SJCRH30 (cell line): Measurements from ENCODE around the gene GPC6. TPM values are rescaled to one million over a fixed set of nuclear protein-coding genes. Genes with fewer than 3 reads are reported as not detected.

Experiments used
- DNase-seq, 2 experiments: peaks; one replicate each; pipeline ENCODE4 v3.0.0-alpha.2; 2015 to 2020
- H3K27ac ChIP-seq: fragments of 250-450 bp; sonication (Bioruptor Pico); 2 replicates; pipeline ENCODE4 v1.5.1; 2020; ENCODE audit warnings: mild to moderate bottlenecking, moderate library complexity
- H3K27me3 ChIP-seq: fragments of 250-450 bp; sonication (Bioruptor Pico); 2 replicates; pipeline ENCODE4 v1.5.1; 2020; ENCODE audit warnings: mild to moderate bottlenecking, moderate library complexity
- H3K36me3 ChIP-seq: fragments of 250-450 bp; sonication (Bioruptor Pico); 2 replicates; pipeline ENCODE4 v1.5.1; 2020; ENCODE audit warnings: mild to moderate bottlenecking, moderate library complexity
- H3K4me1 ChIP-seq: fragments of 250-450 bp; sonication (Bioruptor Pico); 2 replicates; pipeline ENCODE4 v1.5.1; 2020; ENCODE audit warnings: mild to moderate bottlenecking, moderate library complexity
- H3K4me3 ChIP-seq: fragments of 250-450 bp; sonication (Bioruptor Pico); 2 replicates; pipeline ENCODE4 v1.5.1; 2020; ENCODE audit warnings: mild to moderate bottlenecking, moderate library complexity
- H3K9me3 ChIP-seq: fragments of 250-450 bp; sonication (Bioruptor Pico); replicated peaks from 2 replicates; pipeline ENCODE4 v1.5.1; 2020; ENCODE audit warnings: mild to moderate bottlenecking, moderate library complexity
- total RNA-seq: library from RNA; depleted of rRNA; stranded (reverse); fragments of >200 nt; shearing (Covaris generic); gene quantifications from 2 replicates; pipeline ENCODE4 v1.2.3, GENCODE V29; 2014

The GPC6 gene
- total RNA-seq, 1 experiment from 2014 or later: 21.1 TPM

DNA sequence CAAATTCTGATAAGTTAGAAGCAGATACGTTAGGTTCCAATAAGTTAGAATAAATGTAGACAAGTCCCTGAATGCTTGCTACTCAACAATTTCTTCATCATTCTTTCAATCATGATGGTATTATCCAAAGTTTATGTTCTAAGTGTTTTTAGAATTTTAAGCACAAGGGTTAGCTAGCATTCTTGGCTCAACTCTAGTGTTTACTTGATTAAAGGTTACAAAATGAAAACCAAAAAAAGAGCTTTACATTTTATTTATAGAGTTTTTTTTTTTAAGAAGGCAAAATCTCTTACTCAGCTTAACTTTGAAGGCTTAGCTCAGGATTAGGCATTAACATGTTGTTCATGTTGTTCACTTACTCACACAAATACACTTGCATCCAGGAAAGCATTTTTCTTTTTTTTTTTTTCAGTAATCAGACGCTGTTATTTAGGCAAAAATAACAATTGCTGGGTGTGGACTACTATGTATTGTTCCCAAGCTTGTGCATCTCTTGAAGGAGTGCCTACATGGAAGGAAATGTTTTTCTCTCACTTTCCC, 832.3 kb downstream of the GPC6 start:
- Histone ChIP-seq H3K4me1 (no peaks in the 10 kb centered on the region), H3K27ac (no peak overlapping the region)
- no peak for DNase-seq

DNA sequence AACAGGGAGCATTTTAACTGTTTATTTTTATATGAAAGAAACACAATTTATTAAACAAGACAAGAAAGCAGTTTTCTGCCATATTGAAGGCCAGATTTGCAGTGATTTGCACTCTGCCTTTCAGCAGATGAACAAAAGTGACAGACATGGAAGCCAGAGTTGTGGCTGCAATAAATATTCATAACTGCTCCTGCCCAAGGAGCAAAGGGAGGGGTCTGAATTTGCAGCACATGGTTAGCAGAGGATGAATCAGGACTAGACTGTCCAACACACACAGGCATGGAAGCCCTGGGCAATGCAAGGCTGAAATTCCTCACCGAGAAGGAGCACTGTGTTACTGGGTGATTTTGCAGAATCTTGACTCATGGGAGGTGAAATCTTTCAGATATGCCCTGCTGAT, 834.7 kb downstream of the GPC6 start:
- Histone ChIP-seq H3K27me3 (no peaks in the 10 kb centered on the region), H3K27ac (no peak overlapping the region), H3K4me1 (no peaks in the 10 kb centered on the region; the same call in 1 of the 2 replicates), H3K4me3 (no peak overlapping the region), H3K36me3 (no peaks in the 10 kb centered on the region), H3K9me3 (no peaks in the 10 kb centered on the region)
- no peak for DNase-seq

More for the DNA sequence above, 832.3 kb downstream of the GPC6 start:
- H3K9me3 ChIP-seq: no peaks in the 10 kb centered on the region
- H3K36me3 ChIP-seq: no peaks in the 10 kb centered on the region
- H3K4me3 ChIP-seq: no peak overlapping the region
- no peaks in the 10 kb centered on the region for H3K27me3 ChIP-seq

DNA sequence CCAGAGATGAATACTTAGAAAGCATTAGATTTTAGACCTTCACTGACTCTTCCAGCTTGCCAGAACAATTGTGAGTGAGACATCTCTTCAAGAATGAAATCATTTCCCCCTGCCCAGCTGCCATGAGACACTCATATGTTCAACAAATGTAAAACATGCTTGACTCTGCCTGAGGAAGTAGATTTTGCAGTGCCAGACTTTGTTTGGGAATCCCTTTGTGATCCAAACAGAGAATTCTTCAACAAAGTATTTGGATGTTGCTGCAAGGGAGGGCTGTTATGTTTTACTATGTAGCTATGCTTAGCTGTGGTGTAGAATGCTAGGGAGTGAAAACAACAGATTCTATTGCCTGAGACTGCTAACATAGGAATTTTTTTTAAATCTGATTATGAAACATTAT, 836.5 kb downstream of the GPC6 start:
- Histone ChIP-seq H3K36me3 (no peaks in the 10 kb centered on the region), H3K9me3 (no peaks in the 10 kb centered on the region), H3K4me1 (no peaks in the 10 kb centered on the region; the same call in 1 of the 2 replicates), H3K27ac (no peak overlapping the region), H3K4me3 (no peak overlapping the region), H3K27me3 (no peaks in the 10 kb centered on the region)
- no peak for DNase-seq

DNA sequence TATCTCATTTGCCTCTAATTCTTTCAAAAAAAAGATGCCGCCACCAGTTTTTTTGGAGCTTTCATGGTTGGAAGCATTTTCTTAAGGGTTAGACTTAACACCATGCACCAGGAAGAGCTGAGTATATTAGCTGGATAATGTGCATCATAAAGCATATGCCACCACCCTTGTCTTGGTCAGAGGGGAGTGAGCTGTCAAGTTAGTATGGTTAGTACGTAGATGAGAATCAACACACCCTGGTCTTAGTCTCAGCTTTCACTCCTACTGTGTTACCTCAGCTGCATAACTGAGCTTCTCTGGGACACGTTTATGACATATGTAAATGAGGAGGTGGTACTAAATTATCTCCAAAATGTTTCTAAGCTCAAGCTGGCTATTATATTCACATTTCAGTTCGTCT, 837.2 kb downstream of the GPC6 start:
- Histone ChIP-seq H3K9me3 (no peaks in the 10 kb centered on the region), H3K4me1 (no peaks in the 10 kb centered on the region; the same call in 1 of the 2 replicates), H3K4me3 (no peak overlapping the region), H3K27ac (no peak overlapping the region), H3K36me3 (no peaks in the 10 kb centered on the region), H3K27me3 (no peaks in the 10 kb centered on the region)
- DNase-seq: no peak

DNA sequence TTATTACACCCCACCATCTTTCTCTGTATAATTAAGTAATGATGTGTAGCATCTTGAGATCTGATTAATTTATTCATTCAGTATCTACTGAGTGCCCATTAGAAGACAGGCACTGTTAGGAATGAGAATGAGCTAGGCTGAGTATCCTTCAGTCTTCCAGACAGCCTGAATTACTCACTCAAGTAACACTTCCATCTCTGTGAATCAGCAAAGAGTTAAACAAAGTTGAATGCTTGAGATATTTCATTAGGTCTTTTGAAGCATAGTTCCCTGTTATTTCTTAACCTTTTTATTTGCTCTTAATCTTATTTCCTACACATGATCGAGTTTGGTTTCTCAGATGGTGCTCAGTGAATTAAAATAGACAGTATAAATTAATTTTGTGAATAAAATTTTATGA, 839.1 kb downstream of the GPC6 start:
- Histone ChIP-seq H3K4me1 (no peaks in the 10 kb centered on the region; the same call in 1 of the 2 replicates), H3K9me3 (no peaks in the 10 kb centered on the region), H3K36me3 (no peaks in the 10 kb centered on the region), H3K4me3 (no peak overlapping the region), H3K27ac (no peak overlapping the region), H3K27me3 (no peaks in the 10 kb centered on the region)
- DNase-seq: no peak

DNA sequence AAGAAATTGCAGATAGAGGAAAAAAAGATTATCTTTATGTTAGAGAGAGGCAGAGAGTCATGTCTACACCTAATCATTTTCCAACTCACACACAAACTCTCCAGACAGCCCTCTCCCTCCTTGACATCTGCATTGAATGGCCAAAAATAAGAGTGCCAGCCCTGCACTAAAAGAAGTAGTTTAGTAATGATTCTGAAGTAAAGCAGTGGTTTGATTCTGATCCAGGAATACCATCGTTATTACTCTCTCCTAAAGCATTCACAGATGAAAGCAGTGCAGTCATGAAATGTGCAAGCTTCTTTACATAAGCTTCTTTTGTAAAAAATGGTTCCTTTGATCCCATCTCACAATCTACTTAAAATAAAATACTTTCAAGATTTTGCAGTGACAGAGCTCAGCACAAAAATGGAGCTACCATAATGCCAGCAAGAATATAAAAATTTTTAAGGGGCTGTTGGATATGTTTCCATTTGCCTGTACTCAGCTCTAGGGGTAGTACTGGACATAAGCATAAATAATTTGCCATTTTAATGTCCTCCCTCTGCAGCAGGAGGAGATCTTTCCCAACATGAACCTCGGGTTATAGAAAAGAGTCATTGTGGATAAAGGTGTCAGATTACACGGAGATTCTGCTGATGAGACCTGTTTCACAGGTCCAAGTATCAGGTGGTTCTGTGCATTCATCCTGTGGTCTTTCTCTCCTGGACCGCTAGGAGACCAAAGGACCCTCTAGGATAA, 846.6 kb downstream of the GPC6 start:
- Histone ChIP-seq H3K27ac (no peak overlapping the region), H3K9me3 (0 out of 2 replicates have a peak, but pooled peaks cover 9% of the 10 kb centered on the region), H3K36me3 (no peaks in the 10 kb centered on the region; the same call in 1 of the 2 replicates), H3K27me3 (no peaks in the 10 kb centered on the region), H3K4me3 (no peak overlapping the region), H3K4me1 (no peaks in the 10 kb centered on the region)
- DNase-seq: no peak

DNA sequence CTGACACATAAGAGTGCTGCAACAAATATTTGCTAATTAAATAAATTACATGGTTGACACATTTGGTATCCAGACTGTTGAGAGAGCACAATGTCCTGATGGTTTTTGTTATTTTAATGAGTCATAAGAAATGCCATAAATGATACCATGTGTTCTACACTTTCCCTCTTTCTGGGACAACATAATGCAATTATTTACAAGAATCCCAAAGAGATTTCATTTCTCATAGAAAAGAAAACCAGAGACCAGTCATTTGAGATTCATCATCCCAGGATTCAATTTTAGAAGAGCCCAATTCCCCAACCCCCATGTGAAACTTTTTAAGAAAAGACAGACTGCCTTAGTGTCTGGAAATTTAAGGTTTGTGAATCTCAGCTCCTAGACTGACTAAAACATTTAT, 853.3 kb downstream of the GPC6 start:
- no peak for DNase-seq
- Histone ChIP-seq H3K27me3 (no peaks in the 10 kb centered on the region), H3K9me3 (0 out of 2 replicates have a peak, but pooled peaks cover 9% of the 10 kb centered on the region), H3K4me3 (no peak overlapping the region), H3K36me3 (no peaks in the 10 kb centered on the region), H3K27ac (no peak overlapping the region), H3K4me1 (peaks cover 9% of the 10 kb centered on the region; the same call in 1 of the 2 replicates)

DNA sequence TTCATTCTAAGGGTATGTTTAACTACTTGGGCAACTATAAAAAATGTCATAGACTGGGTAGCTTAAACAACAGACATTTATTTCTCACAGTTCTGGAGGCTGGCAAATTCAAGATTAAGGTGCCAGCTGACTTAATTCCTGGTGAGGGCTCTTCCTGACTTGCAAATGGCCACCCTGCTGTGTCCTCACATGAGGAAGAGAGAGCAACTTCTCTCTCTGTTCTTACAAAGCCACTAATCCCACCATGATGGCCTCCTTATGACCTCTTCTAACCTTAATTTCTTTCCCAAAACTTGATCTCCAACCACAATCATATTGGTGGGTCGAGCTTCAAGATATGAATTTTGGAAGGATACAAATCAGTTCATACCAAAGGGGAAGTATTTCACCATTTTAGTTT, 853.9 kb downstream of the GPC6 start:
- H3K27me3 ChIP-seq: no peaks in the 10 kb centered on the region
- H3K9me3 ChIP-seq: 0 out of 2 replicates have a peak, but pooled peaks cover 9% of the 10 kb centered on the region
- DNase-seq: no peak
- peaks cover 9% of the 10 kb centered on the region; the same call in 1 of the 2 replicates for H3K4me1 ChIP-seq
- H3K27ac ChIP-seq: no peak overlapping the region
- no peaks in the 10 kb centered on the region for H3K36me3 ChIP-seq
- H3K4me3 ChIP-seq: no peak overlapping the region

DNA sequence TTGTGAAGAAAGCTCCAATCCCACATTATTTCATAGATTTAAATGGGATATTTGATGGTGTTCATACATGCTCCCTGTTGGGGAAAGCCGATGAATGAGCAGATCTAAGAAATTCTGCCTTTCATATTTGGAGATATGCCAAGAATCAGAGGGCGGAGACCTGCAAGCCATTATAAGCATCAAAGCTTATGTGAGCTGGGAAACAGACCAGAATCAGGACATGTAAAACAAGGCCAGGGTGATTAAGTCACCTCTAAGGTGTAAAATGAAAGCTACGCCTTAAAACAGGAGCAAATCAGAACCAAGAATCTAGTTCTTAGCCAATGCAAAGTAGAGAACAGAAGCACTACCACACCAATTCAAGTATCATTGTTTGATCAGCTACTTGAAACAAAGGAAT, 860.5 kb downstream of the GPC6 start:
- no peaks in the 10 kb centered on the region for H3K9me3 ChIP-seq
- H3K4me3 ChIP-seq: no peak overlapping the region
- H3K4me1 ChIP-seq: 0 out of 2 replicates have a peak, but pooled peaks cover 3% of the 10 kb centered on the region
- H3K27me3 ChIP-seq: no peaks in the 10 kb centered on the region
- no peak for DNase-seq
- H3K27ac ChIP-seq: no peak overlapping the region
- H3K36me3 ChIP-seq: no peaks in the 10 kb centered on the region

DNA sequence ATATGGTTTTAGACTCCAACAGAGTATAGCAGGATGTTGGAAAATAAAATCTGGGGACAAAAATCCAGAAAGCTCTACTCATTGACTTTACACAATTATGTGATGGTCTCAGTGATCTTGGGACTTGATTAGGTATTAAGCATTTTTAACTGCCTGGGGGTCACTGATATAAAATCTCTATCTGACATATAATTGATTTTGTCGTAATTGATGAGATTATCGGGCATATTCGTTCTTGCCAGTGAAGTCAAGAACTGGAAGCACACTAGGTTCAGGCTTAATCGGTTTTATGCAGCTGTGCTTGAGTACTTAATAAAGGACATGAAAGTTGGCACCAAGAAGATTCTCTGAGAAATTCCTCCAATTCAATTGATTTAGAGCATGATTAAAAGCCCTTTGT, 862.1 kb downstream of the GPC6 start:
- H3K9me3 ChIP-seq: no peaks in the 10 kb centered on the region
- H3K4me3 ChIP-seq: no peak overlapping the region
- 0 out of 2 replicates have a peak, but pooled peaks cover 3% of the 10 kb centered on the region for H3K4me1 ChIP-seq
- H3K36me3 ChIP-seq: no peaks in the 10 kb centered on the region
- H3K27me3 ChIP-seq: no peaks in the 10 kb centered on the region
- no peak overlapping the region for H3K27ac ChIP-seq
- no peak for DNase-seq

DNA sequence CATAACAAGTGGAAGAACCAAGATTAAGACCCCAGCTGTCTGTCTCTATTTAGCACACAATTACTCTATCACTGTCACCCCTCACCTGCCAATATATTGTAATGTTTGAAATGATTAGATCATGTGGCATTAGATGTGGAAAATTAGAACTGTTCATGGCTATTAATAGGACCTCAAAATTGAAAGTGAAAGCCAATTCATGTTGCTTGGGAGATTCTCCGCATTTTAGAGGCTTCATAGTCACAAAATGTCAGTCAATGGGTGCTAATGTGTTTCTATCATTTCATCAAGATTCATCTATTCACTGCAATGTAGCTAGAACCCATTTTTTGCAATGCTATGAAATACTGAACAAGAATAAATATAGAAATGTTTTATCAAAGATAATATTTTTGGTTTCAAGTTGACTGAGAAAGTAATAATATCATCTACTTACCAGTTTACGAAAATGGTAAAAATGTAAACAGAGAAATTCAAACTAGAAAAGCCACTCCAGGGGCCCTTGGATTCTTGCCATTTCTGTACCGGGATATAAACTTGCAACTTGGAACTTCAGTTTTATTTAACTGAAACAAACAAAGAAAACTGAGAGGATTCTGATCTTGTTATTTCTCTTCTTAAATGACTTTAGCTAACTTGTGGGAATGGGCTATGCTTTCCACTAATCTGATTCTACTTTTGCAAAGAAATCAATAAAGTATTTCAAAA, 864.3 kb downstream of the GPC6 start:
- 0 out of 2 replicates have a peak, but pooled peaks cover 3% of the 10 kb centered on the region for H3K4me1 ChIP-seq
- no peak overlapping the region for H3K27ac ChIP-seq
- H3K27me3 ChIP-seq: no peaks in the 10 kb centered on the region
- no peak for DNase-seq
- H3K9me3 ChIP-seq: no peaks in the 10 kb centered on the region
- no peak overlapping the region for H3K4me3 ChIP-seq
- no peaks in the 10 kb centered on the region for H3K36me3 ChIP-seq

DNA sequence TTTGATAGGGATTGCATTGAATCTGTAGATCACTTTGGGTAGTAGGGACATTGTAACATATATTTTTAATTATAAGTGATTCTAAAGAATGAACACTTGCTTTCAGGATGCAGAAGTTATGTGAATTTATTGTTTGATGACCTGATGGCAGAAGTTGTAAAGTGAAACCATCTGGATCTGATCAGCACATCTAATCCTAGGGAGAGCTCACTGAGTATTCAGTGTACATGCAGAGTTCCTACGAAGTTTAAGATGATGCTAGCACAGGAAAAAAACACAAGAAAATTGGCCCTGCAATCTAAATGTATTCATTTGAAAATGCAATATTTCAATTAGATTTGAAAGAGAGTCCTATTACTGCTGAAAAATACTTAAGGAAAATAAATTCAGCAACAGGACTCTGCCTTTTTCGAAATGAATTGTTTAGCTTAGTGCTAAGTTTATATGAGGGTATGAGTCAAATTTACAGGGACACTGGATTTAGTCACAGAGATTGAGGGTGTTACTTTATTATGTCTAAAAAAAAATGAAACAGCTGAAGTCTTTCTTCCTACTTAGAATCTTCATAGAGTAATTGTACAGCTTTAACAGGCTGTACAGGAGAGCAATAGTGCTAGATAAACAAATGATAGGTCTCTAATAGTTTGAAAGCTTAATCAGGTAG, 867.2 kb downstream of the GPC6 start:
- H3K27ac ChIP-seq: no peak overlapping the region
- H3K4me1 ChIP-seq: 0 out of 2 replicates have a peak, but pooled peaks cover 3% of the 10 kb centered on the region
- H3K36me3 ChIP-seq: no peaks in the 10 kb centered on the region
- DNase-seq: no peak
- H3K9me3 ChIP-seq: no peaks in the 10 kb centered on the region
- no peak overlapping the region for H3K4me3 ChIP-seq
- no peaks in the 10 kb centered on the region for H3K27me3 ChIP-seq

DNA sequence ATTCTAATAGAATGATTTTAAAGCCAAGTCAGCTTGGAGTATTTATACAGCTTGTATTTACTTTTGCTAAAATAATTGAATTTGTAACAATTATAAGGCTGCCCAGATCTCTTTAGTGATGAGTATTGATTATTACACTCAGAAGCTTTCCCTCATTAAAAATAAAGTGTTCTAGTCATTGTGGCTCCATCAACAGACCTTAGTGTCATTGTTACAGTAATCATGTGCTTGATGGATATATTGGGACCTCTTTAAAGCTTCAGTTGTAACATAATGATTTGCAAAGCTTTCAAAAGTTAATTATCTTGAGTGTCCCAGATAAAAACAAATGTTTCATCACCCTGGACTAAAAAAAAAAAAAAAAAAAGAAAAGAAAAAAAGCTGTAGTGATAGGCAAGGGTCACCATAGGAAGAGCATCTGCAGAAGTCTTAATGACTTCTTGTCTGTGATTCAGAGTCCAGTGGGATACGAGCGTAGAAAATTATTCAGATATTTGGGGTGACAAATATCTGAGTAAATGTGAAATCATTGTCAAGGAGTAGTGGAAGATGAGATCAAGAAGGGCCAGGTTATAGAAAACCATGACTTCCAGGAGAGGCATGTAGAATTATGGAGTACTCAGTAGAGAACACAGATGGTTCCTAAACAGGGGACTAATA, 883.2 kb downstream of the GPC6 start:
- DNase-seq: no peak
- no peaks in the 10 kb centered on the region for H3K9me3 ChIP-seq
- peaks cover 8% of the 10 kb centered on the region for H3K4me1 ChIP-seq
- no peak overlapping the region for H3K27ac ChIP-seq
- H3K36me3 ChIP-seq: no peaks in the 10 kb centered on the region
- no peak overlapping the region for H3K4me3 ChIP-seq
- no peaks in the 10 kb centered on the region for H3K27me3 ChIP-seq

DNA sequence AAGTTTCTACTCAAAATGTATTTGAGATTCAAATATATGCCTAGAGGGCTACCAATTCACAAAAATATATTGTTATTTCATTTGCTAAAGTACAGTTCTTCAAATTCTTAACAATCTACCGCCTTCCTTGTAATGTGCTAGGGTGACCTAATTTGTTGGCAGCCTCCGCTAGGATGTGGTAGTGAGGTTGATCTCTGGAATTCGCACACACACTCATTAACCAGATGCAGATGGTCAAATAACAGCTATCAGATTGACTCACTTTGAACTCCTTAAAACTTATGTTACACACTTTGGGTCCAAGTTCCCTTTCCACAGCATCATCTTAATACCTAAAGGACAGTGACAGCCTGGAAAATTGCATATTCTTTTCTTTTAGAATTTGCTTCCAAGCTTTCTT, 885.6 kb downstream of the GPC6 start:
- H3K36me3 ChIP-seq: no peaks in the 10 kb centered on the region
- H3K27ac ChIP-seq: no peak overlapping the region
- H3K27me3 ChIP-seq: no peaks in the 10 kb centered on the region
- H3K9me3 ChIP-seq: no peaks in the 10 kb centered on the region
- peak; percentile 45 to 62 for DNase-seq
- H3K4me1 ChIP-seq: peaks cover 8% of the 10 kb centered on the region
- no peak overlapping the region for H3K4me3 ChIP-seq
